ENCODE measurements around the gene AGO3.

- no peak for TF ChIP-seq POLR2A (IDR thresholded peaks at IDR 0.05)
- TF ChIP-seq, protein P1, sequence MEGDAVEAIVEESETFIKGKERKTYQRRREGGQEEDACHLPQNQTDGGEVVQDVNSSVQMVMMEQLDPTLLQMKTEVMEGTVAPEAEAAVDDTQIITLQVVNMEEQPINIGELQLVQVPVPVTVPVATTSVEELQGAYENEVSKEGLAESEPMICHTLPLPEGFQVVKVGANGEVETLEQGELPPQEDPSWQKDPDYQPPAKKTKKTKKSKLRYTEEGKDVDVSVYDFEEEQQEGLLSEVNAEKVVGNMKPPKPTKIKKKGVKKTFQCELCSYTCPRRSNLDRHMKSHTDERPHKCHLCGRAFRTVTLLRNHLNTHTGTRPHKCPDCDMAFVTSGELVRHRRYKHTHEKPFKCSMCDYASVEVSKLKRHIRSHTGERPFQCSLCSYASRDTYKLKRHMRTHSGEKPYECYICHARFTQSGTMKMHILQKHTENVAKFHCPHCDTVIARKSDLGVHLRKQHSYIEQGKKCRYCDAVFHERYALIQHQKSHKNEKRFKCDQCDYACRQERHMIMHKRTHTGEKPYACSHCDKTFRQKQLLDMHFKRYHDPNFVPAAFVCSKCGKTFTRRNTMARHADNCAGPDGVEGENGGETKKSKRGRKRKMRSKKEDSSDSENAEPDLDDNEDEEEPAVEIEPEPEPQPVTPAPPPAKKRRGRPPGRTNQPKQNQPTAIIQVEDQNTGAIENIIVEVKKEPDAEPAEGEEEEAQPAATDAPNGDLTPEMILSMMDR (IDR thresholded peaks at IDR 0.05): no peak
Observed at GRCh38 chr1:35884934-35885333, 46.0 kb upstream of the AGO3 start.
